ENCODE measurements around the gene ANKRD34C. TPM values are rescaled to one million over a fixed set of nuclear protein-coding genes. Genes with fewer than 3 reads are reported as not detected.

Gene ANKRD34C
- total and polyA plus RNA-seq, 5 donors from 2014 or later = not detected

GRCh38 chr15:79329171-79329611 lies 46.7 kb downstream of the ANKRD34C start:
- Mint-ChIP-seq H3K4me1 (peaks cover 0 to 7% (median 1%) of the 10 kb centered on the region in 4 donors), H3K27me3 (no peaks in the 10 kb centered on the region), H3K36me3 (peaks cover 35% of the 10 kb centered on the region), H3K4me3 (no peak overlapping the region), H3K9me3 (peaks cover 0 to under 1% (median 0%) of the 10 kb centered on the region in 7 donors), H3K27ac (peak overlapping the region in 1 of 3 donors; percentile 83)
- Histone ChIP-seq H3K27me3 (ENCODE audit: control insufficient read depth, insufficient read depth, low read length) (no peaks in the 10 kb centered on the region), H3K27ac (ENCODE audit: insufficient read depth, low read length, poor library complexity, severe bottlenecking) (no peak overlapping the region), H3K4me3 (ENCODE audit: low read depth, low read length) (no peak overlapping the region), H3K9me3 (ENCODE audit: control insufficient read depth in 2 of 2, low read length in 2 of 2) (no peaks in the 10 kb centered on the region), H3K36me3 (ENCODE audit: control insufficient read depth, insufficient read depth, low read length) (peaks cover 20% of the 10 kb centered on the region), H3K4me1 (ENCODE audit: control insufficient read depth, insufficient read depth, low read length, poor library complexity, severe bottlenecking) (no peaks in the 10 kb centered on the region)
- no peak for ATAC-seq (ENCODE audit: low read depth in 2 of 2)
- no peak for DNase-seq

Other genes starting within 250 kb of the ANKRD34C start
- gene RASGRF1, start 191.9 kb upstream of the ANKRD34C start, total RNA-seq = not detected
- not detected for gene RASGRF1, start 191.9 kb upstream of the ANKRD34C start, polyA plus RNA-seq
- gene TMED3, start 28.4 kb downstream of the ANKRD34C start, total RNA-seq = 15.5 TPM
- 10 to 100 TPM; 58.1 to 69.4 (median 64.1) TPM for gene TMED3, start 28.4 kb downstream of the ANKRD34C start, polyA plus RNA-seq
- 0.42 TPM for gene MINAR1, start 149.6 kb downstream of the ANKRD34C start, total RNA-seq
- gene MINAR1, start 149.6 kb downstream of the ANKRD34C start, polyA plus RNA-seq = under 1 TPM in 2 of 4 donors, not detected in 2; 0.02 TPM